Stimulated activated CD8-positive, alpha-beta memory T cell treated with anti-CD3 and anti-CD28 coated beads, Interleukin-15, amount 100 ng/mL, for 24 hours (primary cell): Measurements from ENCODE around the gene SLC16A12.
"Not testable (repeated sequence)": the region's sequence is repeated elsewhere in the genome, so short reads cannot be mapped to it uniquely, and the experiment has no call there.

Experiments used
- DNase-seq: peaks from one replicate; pipeline ENCODE4 v3.0.0-alpha.2; 2020; ENCODE audit warnings: low read depth

The SLC16A12 gene

DNA sequence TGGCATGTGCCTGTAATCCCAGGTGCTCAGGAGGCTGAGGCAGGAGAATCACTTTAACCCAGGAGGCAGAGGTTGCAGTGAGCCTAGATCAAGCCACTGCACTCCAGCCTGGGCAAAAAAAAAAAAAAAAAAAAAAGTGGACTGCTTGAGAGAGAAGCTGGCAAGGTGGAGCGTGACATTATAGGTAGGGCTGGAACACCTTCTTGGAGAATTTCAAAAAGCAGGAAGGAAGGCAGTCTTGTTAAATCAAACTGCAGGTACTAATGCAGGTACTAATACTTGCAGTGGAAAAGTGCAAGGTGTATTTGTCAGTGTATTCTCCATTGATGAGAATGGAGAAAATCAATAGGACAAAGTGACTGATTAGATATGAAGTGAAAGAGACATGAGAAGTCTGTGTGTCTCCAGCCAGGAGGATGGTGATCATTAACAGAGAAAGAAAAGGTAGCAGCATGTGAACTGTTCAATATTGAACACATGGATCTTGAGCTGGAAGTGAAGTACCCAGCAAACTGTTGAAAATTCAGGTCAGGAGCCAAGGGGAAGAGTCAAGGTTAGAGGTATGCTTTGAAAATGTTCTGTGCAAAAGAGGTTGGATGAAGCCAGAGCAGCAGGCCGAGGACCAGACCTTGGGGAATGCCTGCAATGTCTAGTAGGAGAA lies 12.6 kb upstream of the SLC16A12 start:
- no peak for DNase-seq

DNA sequence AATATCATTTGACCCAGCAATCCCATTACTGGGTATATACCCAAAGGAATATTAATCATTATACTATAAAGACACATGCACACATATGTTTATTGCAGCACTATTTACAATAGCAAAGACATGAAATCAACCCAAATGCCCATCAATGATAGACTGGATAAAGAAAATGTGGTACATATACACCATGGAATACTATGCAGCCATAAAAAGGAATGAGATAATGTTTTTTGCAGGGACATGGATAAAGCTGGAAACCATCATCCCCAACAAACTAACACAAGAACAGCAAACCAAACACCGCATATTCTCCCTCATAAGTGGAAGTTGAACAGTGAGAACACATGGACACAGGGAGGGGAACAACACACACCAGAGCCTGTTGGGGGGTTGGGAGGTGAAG lies 11.3 kb upstream of the SLC16A12 start:
- DNase-seq, result not testable (repeated sequence)

DNA sequence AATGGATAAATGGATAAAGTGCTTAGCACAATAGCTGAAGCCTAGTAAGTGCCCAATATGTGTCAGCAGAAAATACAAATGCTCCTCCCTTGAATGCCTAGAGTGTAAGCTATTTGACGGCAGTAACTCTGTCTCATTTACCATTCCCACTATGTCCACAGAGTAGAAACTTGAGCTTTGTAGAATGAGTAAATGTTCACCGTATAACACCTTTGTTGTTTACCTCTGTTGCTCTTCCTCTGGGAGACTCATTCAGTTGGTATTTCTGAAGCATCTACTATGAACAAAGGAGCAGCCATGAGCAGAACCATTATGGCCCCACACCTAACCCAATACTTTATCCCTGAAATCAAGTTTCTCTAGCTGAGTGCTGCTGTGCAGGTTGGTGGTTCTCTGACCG lies 8.4 kb upstream of the SLC16A12 start:
- no peak for DNase-seq

DNA sequence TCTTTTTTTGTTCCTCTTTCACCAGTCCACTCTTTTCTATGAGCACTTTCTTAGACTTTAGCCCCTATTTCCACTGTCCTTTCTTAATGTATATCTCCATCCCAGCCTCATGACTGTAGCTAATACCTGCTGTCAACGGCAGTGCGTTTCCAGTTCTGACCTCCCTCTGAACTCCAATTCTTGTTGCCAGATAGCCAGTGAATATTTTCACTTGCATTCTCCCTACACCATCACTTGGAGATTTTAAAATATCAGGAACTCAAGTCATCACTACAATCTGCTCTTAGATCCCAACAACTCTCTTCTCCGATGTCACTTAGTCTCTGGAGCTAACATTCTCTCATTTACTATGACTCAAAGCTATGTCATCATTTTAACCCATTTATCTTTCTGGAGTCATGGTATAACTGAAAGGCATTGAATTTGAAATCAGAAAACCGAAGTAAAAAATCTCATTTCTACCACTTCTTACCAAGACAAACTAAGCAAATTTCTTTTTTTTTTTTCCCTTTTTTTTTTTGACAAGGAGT lies 5.1 kb upstream of the SLC16A12 start:
- DNase-seq, result no peak

DNA sequence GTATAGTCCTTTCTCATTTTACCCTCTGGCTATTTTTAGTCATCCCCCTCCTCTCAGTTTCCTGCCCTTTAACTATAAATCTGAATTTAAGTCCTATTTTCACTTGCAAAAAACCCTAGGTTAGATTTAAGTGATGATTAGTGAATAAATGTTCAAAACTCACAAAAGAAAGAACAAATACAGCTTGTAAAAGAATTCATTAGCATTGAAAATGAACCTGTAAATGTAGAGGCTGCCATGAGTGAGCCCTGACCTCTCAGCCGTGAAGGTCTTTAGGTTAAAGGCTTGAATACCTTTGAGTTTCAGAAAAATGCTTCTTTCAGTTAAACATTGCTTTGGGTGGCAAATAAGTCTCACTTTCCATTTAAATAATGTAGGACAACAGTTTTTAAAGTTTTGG lies 2.0 kb upstream of the SLC16A12 start:
- DNase-seq, result no peak

DNA sequence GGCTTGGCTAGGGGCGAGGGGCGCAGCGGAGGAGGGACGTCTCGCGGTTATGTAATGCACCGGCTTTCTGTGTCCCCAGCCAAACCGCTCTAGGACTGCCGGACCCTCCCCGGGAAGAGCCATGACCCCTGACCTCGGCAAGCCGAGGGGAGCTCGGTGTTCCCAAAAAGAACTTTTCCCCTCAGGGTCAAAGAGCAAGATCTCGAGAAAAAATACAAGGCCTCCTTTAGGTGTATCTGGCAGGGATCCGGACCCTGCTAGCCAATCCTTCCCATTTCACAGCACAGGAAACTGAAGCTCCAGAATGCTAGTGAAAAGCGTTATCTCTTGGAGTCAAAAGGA lies 590 bp upstream of the SLC16A12 start:
- no peak for DNase-seq

DNA sequence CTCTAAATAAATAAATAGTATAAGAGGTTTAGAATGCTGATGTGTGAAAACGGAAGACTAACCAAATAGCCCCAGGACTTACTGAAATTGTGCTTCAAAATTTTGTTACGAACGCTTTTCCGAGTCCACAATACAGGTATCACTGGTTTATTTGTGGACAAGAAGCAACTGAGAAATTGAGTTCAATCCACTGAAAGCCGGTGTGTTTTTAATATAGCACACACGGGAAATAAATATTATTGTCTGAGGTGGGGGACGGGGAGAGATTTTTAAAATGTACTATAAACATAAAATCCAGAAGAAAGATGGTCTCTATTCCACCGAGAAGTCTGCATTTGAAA lies 598 bp downstream of the SLC16A12 start:
- DNase-seq, result no peak

DNA sequence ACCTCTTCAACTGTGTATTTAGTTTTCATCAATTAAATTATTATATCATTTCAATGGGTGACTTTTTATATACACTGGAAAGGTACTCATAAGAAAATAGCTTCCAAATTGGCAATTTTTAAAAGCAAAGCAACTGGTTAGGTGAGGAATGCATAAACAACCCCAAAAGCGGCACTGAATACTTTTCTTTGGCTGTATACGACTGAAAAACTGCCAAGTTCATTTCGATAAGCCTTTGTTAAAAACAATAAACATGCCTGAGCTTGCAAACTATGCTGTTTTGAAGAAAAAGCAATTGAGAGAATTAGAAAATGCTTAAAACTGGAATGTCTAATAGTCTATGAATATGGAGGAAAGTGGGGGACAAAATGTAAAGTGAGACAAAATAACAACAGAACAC lies 2.9 kb downstream of the SLC16A12 start:
- no peak for DNase-seq

DNA sequence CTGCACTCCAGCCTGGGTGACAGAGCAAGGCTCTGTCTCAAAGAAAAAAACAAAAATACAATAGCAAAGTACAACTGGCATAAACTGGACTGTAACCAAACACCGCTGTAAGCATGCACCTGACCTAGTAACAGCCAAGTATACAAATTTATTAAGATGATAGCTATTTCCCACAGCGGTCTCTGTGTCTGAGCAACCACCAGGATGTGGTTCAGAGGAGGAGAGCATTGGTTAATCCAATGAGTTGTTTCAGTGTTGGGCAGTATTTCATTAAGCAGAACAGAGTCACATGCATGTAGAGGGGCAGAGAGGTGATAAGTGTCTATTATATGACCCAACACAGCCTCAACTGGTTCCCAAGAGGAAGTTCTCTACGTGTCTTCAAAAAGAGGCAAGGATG lies 4.0 kb downstream of the SLC16A12 start:
- no peak for DNase-seq

DNA sequence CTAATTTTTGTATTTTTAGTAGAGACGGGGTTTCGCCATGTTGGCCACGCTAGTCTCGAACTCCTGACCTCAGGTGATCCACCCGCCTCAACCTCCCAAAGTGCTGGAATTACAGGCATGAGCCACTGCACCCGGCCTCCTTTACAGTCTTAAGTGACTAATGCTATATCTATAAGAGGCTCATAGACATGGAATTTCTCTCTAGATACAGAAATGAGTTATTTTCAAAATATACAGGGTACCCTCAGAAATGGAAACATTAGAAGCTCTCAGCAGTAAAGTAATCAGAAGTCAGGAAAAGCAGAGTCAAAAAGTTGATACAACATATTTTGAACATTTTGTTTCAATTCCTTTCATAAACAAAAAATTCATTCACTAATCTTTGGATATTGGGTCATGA lies 5.7 kb downstream of the SLC16A12 start:
- not testable (repeated sequence) for DNase-seq

DNA sequence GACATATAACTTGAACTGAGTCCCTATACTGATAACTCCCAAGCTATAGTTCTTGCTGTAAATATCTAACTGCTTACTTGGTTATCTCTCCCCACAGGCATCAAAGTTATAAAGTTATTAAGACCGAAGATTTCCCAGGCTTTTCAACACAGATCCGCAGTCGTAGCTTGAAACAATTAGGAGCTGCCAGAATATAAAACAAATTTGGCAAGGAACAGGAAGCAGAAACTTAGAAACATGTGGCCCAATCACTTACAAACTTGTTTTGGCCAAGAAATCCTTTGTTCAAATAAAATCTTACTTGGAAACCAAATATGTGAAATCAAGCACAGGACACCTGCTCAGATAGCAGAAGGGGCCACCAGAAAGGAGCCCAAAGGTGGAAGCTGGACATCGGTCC lies 9.0 kb downstream of the SLC16A12 start:
- no peak for DNase-seq

DNA sequence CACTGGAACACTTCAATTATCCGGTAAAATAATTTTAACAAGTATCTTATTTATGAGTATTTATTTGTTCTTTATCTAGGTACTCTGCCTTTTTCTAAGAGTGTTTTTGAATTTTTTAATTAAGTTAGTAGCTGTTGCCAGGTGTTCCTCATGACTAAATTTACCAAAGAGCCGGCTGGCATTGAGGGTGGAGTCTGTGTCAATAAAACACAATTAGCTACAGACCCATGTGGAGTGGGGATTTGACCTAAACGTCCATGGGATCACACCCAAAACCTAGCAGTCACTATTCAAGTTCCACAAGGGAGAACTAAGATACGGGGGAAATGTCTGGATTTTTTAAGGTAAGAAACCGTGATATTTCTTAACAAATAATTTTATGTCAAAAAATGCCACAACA lies 9.8 kb downstream of the SLC16A12 start:
- no peak for DNase-seq

DNA sequence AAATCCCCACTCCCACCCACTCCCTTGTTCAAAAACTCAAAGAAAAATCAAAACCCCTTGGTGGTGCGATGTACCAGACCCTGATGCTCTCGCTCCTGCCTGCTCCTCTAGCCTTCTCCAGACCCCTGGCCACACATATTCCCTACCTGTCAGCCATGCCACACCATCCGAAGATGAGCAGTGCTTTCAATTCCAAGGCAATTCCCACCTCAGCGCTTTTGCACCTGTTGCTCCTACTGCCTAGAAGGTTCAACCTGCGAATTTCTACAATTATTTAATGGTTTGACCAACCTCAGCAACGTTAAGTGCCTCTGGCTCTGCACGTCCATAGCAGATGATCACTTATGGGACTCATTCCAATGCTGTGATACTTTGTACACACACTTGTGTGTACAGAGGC lies 11.1 kb downstream of the SLC16A12 start:
- no peak for DNase-seq

DNA sequence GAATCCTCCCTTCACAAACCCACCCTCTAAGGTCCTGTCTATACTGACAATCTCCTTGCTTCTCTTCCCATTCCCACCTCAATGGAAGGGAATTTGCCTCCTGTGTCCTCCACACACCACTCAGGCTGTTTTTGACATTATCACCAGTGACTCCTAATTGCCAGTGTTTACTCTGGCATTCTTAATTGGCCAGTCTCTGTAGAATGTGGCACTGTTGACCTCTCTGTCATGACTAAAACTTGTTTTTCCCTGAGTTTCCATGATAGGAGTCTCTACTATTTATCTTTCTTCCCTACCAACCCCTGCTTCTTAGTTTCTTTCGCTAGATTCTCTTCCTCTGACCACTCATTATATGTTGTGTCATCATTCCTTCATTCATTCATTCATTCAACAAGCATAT lies 12.1 kb downstream of the SLC16A12 start:
- DNase-seq, result no peak

DNA sequence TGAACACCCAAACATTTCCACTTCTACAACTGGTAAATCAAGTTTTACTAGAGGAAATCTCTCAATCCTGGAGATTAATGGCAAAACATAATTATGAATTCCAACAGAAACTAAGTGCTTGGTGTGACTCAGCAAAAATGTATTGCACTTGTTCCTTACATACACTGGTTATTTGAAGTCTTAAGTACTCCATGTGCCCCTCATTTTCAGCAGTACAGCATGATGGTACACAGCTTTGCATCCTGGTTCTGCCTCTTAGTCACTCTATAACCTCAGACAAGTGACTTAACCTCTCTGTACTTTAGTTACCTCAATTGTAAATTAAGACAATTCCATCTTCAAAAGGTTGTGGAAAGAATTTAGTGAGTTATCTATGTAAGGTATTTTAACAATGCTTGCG lies 12.9 kb downstream of the SLC16A12 start:
- no peak for DNase-seq

DNA sequence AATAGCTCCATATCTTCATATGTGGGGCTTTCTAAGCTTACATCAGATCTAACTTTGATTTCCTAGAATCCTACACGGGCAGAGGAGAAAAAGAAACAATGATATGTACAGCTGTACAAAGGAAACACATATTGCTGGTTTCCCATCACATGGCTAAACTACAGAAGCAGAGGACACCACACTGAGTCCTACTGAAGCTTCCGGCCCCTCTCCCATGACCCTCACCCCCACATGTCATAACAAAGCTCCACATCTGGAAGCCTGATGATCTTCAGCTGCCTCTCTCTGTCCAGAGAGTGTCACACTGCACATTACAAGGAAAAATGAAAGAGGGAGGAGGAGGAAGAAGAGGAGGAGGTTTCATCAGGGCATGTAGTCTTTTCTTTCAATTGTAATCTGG lies 14.0 kb downstream of the SLC16A12 start:
- no peak for DNase-seq

DNA sequence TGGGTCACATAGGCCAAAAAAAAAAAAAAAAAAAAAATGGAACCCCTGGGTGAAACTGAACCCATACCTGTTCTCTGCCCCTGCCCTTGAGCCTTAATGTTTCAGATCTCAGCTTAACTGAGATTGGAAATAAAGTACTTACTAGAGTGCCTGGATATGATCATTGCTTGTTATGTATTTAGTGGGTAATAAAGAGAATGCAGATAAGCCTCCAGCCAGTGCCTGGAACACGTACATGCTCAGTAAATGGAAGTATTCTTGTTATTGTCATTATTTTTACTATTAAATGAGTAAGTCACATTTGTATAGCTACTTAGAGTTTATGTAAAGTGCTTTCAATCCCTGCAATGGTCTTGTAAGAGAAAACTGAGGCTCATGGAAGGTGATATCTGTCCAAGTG lies 14.7 kb downstream of the SLC16A12 start:
- DNase-seq, result no peak

DNA sequence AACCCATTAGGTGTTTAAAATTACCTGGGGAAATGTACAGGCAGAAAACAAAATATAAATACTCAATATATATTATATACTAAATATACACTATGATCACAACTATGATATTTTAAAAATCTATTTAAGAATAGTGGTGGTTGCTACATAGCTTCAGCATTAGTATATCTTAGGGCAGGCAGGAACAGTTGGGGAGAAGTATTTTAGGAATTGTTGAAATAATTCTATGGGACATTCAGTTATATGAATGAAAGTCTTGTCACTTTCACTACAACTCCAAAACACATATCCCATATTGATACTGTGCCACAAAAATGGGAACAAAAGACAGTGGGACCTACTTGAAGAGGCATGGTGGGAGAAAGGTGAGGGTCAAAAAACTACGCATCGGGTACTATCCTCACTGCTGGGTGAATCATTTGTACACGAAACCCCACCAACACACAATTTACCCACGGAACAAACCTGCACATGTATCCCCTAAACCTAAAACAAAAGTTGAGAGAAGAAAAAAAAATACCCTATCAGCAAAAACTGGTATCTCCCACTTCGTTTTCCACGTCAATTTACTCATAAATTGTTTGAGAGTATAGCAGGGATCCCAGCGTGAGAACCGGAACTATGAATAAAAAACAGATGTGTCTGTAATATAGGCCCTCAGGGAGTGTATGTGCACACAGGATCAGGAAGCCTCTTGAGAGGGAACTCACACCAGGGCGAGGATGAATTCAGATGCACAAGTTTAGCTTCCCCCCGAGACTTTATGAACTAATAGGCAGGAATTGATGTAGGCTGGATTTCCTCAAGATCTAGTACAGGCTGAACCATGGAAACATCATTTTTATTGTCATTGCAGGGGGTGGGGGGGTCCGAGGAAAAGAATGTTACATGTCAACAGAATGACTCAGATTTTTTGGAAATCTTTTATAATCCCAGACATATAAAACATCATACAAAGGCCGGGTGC lies 16.2 kb downstream of the SLC16A12 start:
- DNase-seq, result no peak

DNA sequence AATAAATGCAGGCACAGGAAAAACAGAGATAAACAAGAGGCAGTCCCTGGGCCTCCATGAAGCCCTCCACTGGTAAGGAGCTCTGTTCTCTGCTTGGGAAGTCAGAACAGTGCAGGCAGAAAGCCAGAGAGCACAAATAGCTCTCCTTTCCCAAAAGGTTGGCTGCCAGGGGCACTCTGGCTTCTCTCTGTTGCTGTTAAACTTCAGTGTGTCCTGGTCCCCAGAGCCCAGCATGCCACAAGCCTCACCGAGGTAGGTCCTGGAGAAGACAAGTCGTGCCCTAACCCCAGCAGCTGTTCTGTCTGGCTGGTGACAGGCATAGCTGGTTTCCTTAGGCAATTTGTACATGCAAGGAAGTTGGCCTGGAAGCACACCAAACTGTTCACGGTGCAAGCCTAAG lies 17.3 kb downstream of the SLC16A12 start:
- DNase-seq, result no peak

DNA sequence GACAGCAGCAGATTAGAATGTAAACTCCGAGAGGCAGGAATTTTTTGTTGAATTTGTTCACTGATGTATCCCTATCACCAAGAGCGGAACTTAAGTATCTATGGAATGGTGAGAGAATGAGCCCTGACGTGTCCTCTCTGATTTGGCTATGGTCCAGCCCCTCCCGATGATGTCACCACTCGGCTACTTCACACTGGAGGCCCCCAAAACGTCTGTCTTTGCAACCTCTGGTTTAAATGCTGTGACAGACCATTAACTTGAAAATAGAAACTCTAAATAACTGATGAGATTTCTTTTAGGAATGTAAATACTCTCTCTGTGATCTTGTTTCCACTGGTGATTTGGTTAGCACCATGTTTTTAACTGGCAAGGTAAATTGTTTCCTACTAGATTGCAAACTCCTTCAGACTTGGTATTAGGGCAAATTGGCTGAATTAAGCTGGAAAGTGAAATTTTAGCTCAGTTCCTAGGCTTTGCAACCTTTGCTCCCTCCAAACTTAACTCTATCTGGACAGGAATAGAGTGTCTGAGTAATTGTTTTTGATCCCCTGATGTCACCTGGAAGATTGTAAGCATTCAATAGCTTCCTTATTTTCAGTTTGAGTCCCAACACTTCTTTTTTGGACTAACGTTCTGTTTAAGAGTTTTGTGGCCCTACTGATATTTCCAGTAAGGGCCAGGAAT lies 19.1 kb downstream of the SLC16A12 start:
- DNase-seq, result no peak

DNA sequence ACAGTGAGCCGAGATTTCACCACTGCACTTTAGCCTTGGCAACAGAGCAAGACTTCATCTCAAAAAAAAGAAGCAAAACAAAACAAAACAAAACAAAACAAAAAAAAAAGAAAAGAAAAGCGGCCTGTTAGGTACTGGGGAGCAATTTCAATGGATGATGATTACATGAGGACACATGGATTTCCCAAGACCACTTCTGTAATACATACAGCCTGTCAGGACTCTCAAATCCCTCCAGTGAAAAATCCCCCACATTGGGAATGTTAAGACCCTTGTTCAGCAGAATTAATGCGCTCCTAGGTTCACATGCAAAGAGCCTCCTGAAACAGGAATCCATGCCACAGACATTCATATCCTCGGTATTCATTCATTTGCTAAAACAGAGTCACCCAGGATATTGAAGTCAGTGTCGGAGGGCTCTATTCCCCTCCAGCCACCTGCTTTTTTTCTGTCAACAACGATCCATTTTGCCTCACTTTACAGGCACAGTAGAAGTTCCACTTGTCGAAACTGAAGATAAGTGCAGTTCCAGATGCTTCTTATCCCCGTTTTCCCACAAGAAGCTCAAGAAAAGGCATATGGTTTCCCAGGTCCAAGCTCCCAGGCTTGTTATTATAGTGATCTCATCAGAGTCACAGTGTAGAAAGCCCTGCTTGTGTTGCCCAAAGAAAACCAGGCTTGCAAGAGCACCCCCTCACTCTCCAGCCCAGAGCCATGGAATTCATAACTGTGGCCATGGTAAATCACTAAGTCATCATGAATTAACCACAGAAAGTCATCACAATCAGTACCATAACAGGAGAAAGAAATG lies 20.2 kb downstream of the SLC16A12 start:
- no peak for DNase-seq

DNA sequence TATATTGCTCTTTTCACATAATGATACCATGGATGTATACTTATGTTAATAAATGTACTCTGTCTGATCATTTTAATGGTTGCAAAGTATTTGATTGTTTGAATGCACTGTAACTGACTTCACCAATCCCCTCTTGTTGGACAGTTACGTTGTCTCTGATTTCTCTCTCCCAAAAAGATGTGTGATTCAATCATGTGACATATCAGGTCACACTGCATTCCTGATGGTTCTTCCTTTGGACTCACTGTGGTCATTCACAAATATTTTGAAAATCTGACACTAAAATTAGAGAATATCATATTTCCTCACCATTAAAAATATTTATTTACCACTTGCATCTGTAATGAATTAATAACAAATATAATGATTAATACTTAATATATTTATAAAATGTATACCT lies 22.2 kb downstream of the SLC16A12 start:
- no peak for DNase-seq
